Measurements from ENCODE around the gene CASP5.

The CASP5 gene

DNA sequence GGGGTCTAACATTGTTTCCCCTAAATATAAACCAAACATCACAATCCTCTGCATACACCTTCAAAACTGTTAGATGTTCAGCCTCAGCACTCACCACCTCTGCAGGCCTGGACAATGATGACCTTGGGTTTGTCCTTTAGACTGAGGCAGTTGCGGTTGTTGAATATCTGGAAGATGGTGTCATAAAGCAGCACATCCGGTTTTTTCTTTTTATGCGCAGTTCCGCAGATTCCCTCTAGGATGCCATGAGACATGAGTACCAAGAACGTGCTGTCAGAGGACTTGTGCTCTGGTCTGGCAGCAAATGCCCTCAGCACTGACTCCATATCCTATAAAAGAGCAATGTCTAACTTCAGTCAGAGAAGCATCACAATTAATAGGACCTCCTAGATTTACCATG lies 22.8 kb downstream of the CASP5 start:
- H3K27me3 ChIP-seq (ENCODE audit: low read length), result no peaks in the 10 kb centered on the region
- no peaks in the 10 kb centered on the region for H4K20me1 ChIP-seq (ENCODE audit: low read depth, low read length)
- H3K9ac ChIP-seq (ENCODE audit: low read length), result no peak overlapping the region
- H3K27ac ChIP-seq (ENCODE audit: low read depth, low read length), result no peak overlapping the region
- no peak overlapping the region for H3K4me3 ChIP-seq (ENCODE audit: insufficient read depth, low read length, poor library complexity, severe bottlenecking)
- no peak overlapping the region for H2AFZ ChIP-seq (ENCODE audit: low read depth, low read length, severe bottlenecking)
- H3K9me2 ChIP-seq (replicated peaks; ENCODE audit: insufficient read depth, low read length), result no peaks in the 10 kb centered on the region
- H3K9me3 ChIP-seq (ENCODE audit: insufficient read depth, low read length), result no peaks in the 10 kb centered on the region
- no peaks in the 10 kb centered on the region for H3F3A ChIP-seq (ENCODE audit: insufficient read depth)
- H3K79me2 ChIP-seq (ENCODE audit: insufficient read depth, low read length), result no peaks in the 10 kb centered on the region
- H3K36me3 ChIP-seq (ENCODE audit: low read length), result no peaks in the 10 kb centered on the region
- no peak for TF ChIP-seq CTCF (IDR thresholded peaks at IDR 0.05; ENCODE audit: insufficient read depth, low read length, poor library complexity, severe bottlenecking)
- TF ChIP-seq EZH2phosphoT487 (conservative IDR thresholded peaks at IDR 0.05; ENCODE audit: low read length), result no peak
- no peak overlapping the region for H3K4me2 ChIP-seq (ENCODE audit: low read depth, low read length, poor library complexity, severe bottlenecking)

GRCh38 chr11:104999721-105000120 lies 23.2 kb downstream of the CASP5 start:
- Histone ChIP-seq H4K20me1 (ENCODE audit: low read depth, low read length) (no peaks in the 10 kb centered on the region), H3K27ac (ENCODE audit: low read depth, low read length) (no peak overlapping the region), H3K4me3 (ENCODE audit: insufficient read depth, low read length, poor library complexity, severe bottlenecking) (no peak overlapping the region), H3K27me3 (ENCODE audit: low read length) (no peaks in the 10 kb centered on the region), H3K9me2 (replicated peaks; ENCODE audit: insufficient read depth, low read length) (no peaks in the 10 kb centered on the region), H3K79me2 (ENCODE audit: insufficient read depth, low read length) (no peaks in the 10 kb centered on the region), H3K36me3 (ENCODE audit: low read length) (no peaks in the 10 kb centered on the region), H3K9me3 (ENCODE audit: insufficient read depth, low read length) (no peaks in the 10 kb centered on the region), H2AFZ (ENCODE audit: low read depth, low read length, severe bottlenecking) (no peak overlapping the region), H3K9ac (ENCODE audit: low read length) (no peak overlapping the region), H3F3A (ENCODE audit: insufficient read depth) (no peaks in the 10 kb centered on the region), H3K4me2 (ENCODE audit: low read depth, low read length, poor library complexity, severe bottlenecking) (no peak overlapping the region)
- TF ChIP-seq CTCF (IDR thresholded peaks at IDR 0.05; ENCODE audit: insufficient read depth, low read length, poor library complexity, severe bottlenecking), result no peak
- TF ChIP-seq EZH2phosphoT487 (conservative IDR thresholded peaks at IDR 0.05; ENCODE audit: low read length), result no peak

DNA sequence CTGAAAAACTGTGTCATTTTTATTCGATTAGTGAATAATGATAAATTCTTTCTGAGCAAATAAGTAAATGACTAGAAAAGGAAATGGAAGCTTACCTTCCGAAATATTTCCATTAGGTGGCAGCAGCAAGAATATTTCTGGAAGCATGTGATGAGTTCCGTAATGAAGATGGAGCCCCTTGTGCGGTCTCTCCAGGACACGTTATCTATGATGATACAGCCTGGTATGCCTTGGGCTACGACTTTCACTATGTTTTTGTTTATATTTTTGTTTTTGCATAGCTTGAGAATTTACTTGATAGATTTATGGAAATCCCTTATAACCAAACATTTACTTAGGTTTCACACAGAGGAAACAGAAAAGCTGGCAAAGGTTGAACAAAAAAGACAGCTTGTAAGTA lies 25.7 kb downstream of the CASP5 start:
- H3K27ac ChIP-seq (ENCODE audit: low read depth, low read length), result no peak overlapping the region
- no peak overlapping the region for H2AFZ ChIP-seq (ENCODE audit: low read depth, low read length, severe bottlenecking)
- no peak overlapping the region for H3K9ac ChIP-seq (ENCODE audit: low read length)
- H3K79me2 ChIP-seq (ENCODE audit: insufficient read depth, low read length), result no peaks in the 10 kb centered on the region
- H4K20me1 ChIP-seq (ENCODE audit: low read depth, low read length), result no peaks in the 10 kb centered on the region
- H3K36me3 ChIP-seq (ENCODE audit: low read length), result no peaks in the 10 kb centered on the region
- no peak overlapping the region for H3K4me2 ChIP-seq (ENCODE audit: low read depth, low read length, poor library complexity, severe bottlenecking)
- no peaks in the 10 kb centered on the region for H3K27me3 ChIP-seq (ENCODE audit: low read length)
- no peaks in the 10 kb centered on the region for H3F3A ChIP-seq (ENCODE audit: insufficient read depth)
- H3K4me3 ChIP-seq (ENCODE audit: insufficient read depth, low read length, poor library complexity, severe bottlenecking), result no peak overlapping the region
- H3K9me2 ChIP-seq (replicated peaks; ENCODE audit: insufficient read depth, low read length), result no peaks in the 10 kb centered on the region
- no peak for TF ChIP-seq EZH2phosphoT487 (conservative IDR thresholded peaks at IDR 0.05; ENCODE audit: low read length)
- TF ChIP-seq CTCF (IDR thresholded peaks at IDR 0.05; ENCODE audit: insufficient read depth, low read length, poor library complexity, severe bottlenecking), result no peak
- H3K9me3 ChIP-seq (ENCODE audit: insufficient read depth, low read length), result no peaks in the 10 kb centered on the region

- no peak overlapping the region for H3K4me2 ChIP-seq (ENCODE audit: low read depth, low read length, poor library complexity, severe bottlenecking)
- no peaks in the 10 kb centered on the region for H3K79me2 ChIP-seq (ENCODE audit: insufficient read depth, low read length)
- H3K27me3 ChIP-seq (ENCODE audit: low read length), result no peaks in the 10 kb centered on the region
- H4K20me1 ChIP-seq (ENCODE audit: low read depth, low read length), result no peaks in the 10 kb centered on the region
- no peak overlapping the region for H2AFZ ChIP-seq (ENCODE audit: low read depth, low read length, severe bottlenecking)
- H3K4me3 ChIP-seq (ENCODE audit: insufficient read depth, low read length, poor library complexity, severe bottlenecking), result no peak overlapping the region
- H3K9ac ChIP-seq (ENCODE audit: low read length), result no peak overlapping the region
- H3K36me3 ChIP-seq (ENCODE audit: low read length), result no peaks in the 10 kb centered on the region
- TF ChIP-seq CTCF (IDR thresholded peaks at IDR 0.05; ENCODE audit: insufficient read depth, low read length, poor library complexity, severe bottlenecking) (no peak), EZH2phosphoT487 (conservative IDR thresholded peaks at IDR 0.05; ENCODE audit: low read length) (no peak)
- no peaks in the 10 kb centered on the region for H3K9me2 ChIP-seq (replicated peaks; ENCODE audit: insufficient read depth, low read length)
- H3F3A ChIP-seq (ENCODE audit: insufficient read depth), result no peaks in the 10 kb centered on the region
- no peaks in the 10 kb centered on the region for H3K9me3 ChIP-seq (ENCODE audit: insufficient read depth, low read length)
- H3K27ac ChIP-seq (ENCODE audit: low read depth, low read length), result no peak overlapping the region
These were observed 28.0 kb downstream of the CASP5 start for GRCh38 chr11:104995001-104995408.

Measured in SU-DHL-6 (cell line).